ENCODE measurements around the gene PDE7B.
A peak's percentile ranks its signal among the peaks of the same experiment; 100 is the strongest.

PDE7B gene

GRCh38 chr6:135922174-135922573, 70.7 kb downstream of the PDE7B start (continued):
- TF ChIP-seq INSM2 (tag by site-specific recombination; IDR thresholded peaks at IDR 0.05) (no peak), FEZF1 (tag by site-specific recombination; IDR thresholded peaks at IDR 0.05) (0 out of 2 replicates have a peak, but pooled peaks have one; percentile 22), ZNF600 (tag by site-specific recombination; IDR thresholded peaks at IDR 0.05) (peak; percentile 66), BCL6B (tag by site-specific recombination; IDR thresholded peaks at IDR 0.05) (no peak), ZSCAN18 (tag by site-specific recombination; IDR thresholded peaks at IDR 0.05) (no peak), KLF10 (tag by site-specific recombination; IDR thresholded peaks at IDR 0.05) (no peak), PRDM2 (tag by site-specific recombination; IDR thresholded peaks at IDR 0.05; ENCODE audit: borderline replicate concordance) (no peak), ZNF132 (tag by site-specific recombination; IDR thresholded peaks at IDR 0.05; ENCODE audit: borderline replicate concordance) (no peak), ZNF670 (tag by site-specific recombination; IDR thresholded peaks at IDR 0.05; ENCODE audit: low read depth) (no peak), ZNF660 (tag by site-specific recombination; IDR thresholded peaks at IDR 0.05) (peak; percentile 40), ZNF157 (tag by site-specific recombination; IDR thresholded peaks at IDR 0.05) (no peak), ZFP37 (tag by site-specific recombination; IDR thresholded peaks at IDR 0.05) (no peak), ZNF513 (tag by site-specific recombination; IDR thresholded peaks at IDR 0.05) (no peak), ZNF747 (tag by site-specific recombination; IDR thresholded peaks at IDR 0.05) (no peak), ZNF404 (tag by site-specific recombination; IDR thresholded peaks at IDR 0.05) (no peak), ZNF341 (tag by site-specific recombination; IDR thresholded peaks at IDR 0.05; ENCODE audit: low read depth) (no peak), ZNF214 (tag by site-specific recombination; IDR thresholded peaks at IDR 0.05; ENCODE audit: borderline replicate concordance) (no peak), ZNF624 (tag by site-specific recombination; IDR thresholded peaks at IDR 0.05) (no peak), SP7 (tag by site-specific recombination; IDR thresholded peaks at IDR 0.05) (peak; percentile 40; the same call in 1 of the 2 replicates), ELK4 (IDR thresholded peaks at IDR 0.05; ENCODE audit: borderline replicate concordance, low read depth, low read length) (no peak), ZBTB49 (tag by site-specific recombination; IDR thresholded peaks at IDR 0.05; ENCODE audit: low read depth) (no peak), KLF9 (tag by site-specific recombination; IDR thresholded peaks at IDR 0.05; ENCODE audit: low read depth) (no peak), ZNF629 (tag by site-specific recombination; IDR thresholded peaks at IDR 0.05) (peak; percentile 26; the same call in 1 of the 2 replicates), ZNF596 (tag by site-specific recombination; IDR thresholded peaks at IDR 0.05) (no peak), BCL11A (tag by site-specific recombination; IDR thresholded peaks at IDR 0.05; ENCODE audit: low read depth) (no peak), ZNF2 (tag by site-specific recombination; IDR thresholded peaks at IDR 0.05) (no peak)

Data from HEK293 (cell line).